GM11168 (cell line): ENCODE results near the gene SSTR3.
"Not testable (repeated sequence)": the region's sequence is repeated elsewhere in the genome, so short reads cannot be mapped to it uniquely, and the experiment has no call there.

Experiments
- in situ Hi-C: fragments of 300-500 bp; cut with MboI; formaldehyde crosslinking; loops from one replicate; pipeline ENCODE4 v1.12.0; 2022; ENCODE audit warnings: low sequenced_read_pairs; ENCODE audit not compliant: unreplicated experiment

SSTR3 gene

GRCh38 chr22:37243402-37244113 is 31.3 kb upstream of the SSTR3 start:
- in situ Hi-C loops: no loop called here

- in situ Hi-C loops: no loop called here
These were observed 30.2 kb upstream of the SSTR3 start for GRCh38 chr22:37242395-37242918.

GRCh38 chr22:37241351-37242142 is 29.3 kb upstream of the SSTR3 start:
- in situ Hi-C loops: no loop called here

GRCh38 chr22:37240941-37241320 is 28.7 kb upstream of the SSTR3 start:
- in situ Hi-C loops: no loop called here

GRCh38 chr22:37240240-37240940 is 28.1 kb upstream of the SSTR3 start:
- in situ Hi-C loops: no loop called here

- in situ Hi-C loops: no loop called here
These were observed 27.3 kb upstream of the SSTR3 start for GRCh38 chr22:37239336-37240239.

GRCh38 chr22:37237371-37238268 is 25.3 kb upstream of the SSTR3 start:
- in situ Hi-C loops: no loop called here

- in situ Hi-C loops: no loop called here
These were observed 23.8 kb upstream of the SSTR3 start for GRCh38 chr22:37235897-37236607.

- in situ Hi-C loops: no loop called here
These were observed 22.7 kb upstream of the SSTR3 start for GRCh38 chr22:37234736-37235711.

GRCh38 chr22:37233751-37234631 is 21.7 kb upstream of the SSTR3 start:
- in situ Hi-C loops: no loop called here

- in situ Hi-C loops: not testable (repeated sequence)
These were observed 21.1 kb upstream of the SSTR3 start for GRCh38 chr22:37233371-37233750.

- in situ Hi-C loops: no loop called here
These were observed 20.1 kb upstream of the SSTR3 start for GRCh38 chr22:37232140-37232998.

GRCh38 chr22:37231406-37232139 is 19.3 kb upstream of the SSTR3 start:
- in situ Hi-C loops: no loop called here

GRCh38 chr22:37230673-37231405 is 18.6 kb upstream of the SSTR3 start:
- in situ Hi-C loops: no loop called here
